A673 (cell line): Measurements from ENCODE around the gene C16orf86.

Experiments used
- CTCF ChIP-seq: fragments of 300-800, 200-600 bp; sonication (generic); conservative IDR thresholded peaks from 2 replicates; pipeline ENCODE4 v1.5.1; 2017; ENCODE audit warnings: low read depth, mild to moderate bottlenecking, antibody characterized with exemption, low read length, moderate library complexity, mixed read lengths
- EZH2 ChIP-seq: fragments of 200-600 bp; sonication (generic); IDR thresholded peaks from 2 replicates; pipeline ENCODE4 v1.6.1; 2017; ENCODE audit warnings: borderline replicate concordance, low read depth, mild to moderate bottlenecking, mixed read lengths, antibody characterized with exemption, low read length; ENCODE audit not compliant: poor library complexity, severe bottlenecking

- TF ChIP-seq CTCF (no peak), EZH2 (no peak)
Measured at GRCh38 chr16:67710607-67711006, 44.0 kb downstream of the C16orf86 start.
